ENCODE data around the gene HPSE2. TPM values are rescaled to one million over a fixed set of nuclear protein-coding genes. Genes with fewer than 3 reads are reported as not detected.

The HPSE2 gene
- total RNA-seq, 1 donor = not detected

GRCh38 chr10:98980353-98980752, 255.3 kb downstream of the HPSE2 start:
- no peak for DNase-seq (ENCODE audit: low read depth)
- no peak for TF ChIP-seq CTCF (IDR thresholded peaks at IDR 0.05; ENCODE audit: insufficient read depth, low read length)
- no peak overlapping the region for H3K4me3 ChIP-seq (ENCODE audit: low read depth, low read length)

GRCh38 chr10:98971464-98971863, 264.2 kb downstream of the HPSE2 start:
- no peak for TF ChIP-seq CTCF (IDR thresholded peaks at IDR 0.05; ENCODE audit: insufficient read depth, low read length)
- H3K4me3 ChIP-seq (ENCODE audit: low read depth, low read length) = no peak overlapping the region
- DNase-seq (ENCODE audit: low read depth) = no peak

GRCh38 chr10:98967601-98968000, 268.1 kb downstream of the HPSE2 start:
- TF ChIP-seq CTCF (IDR thresholded peaks at IDR 0.05; ENCODE audit: insufficient read depth, low read length) = no peak
- no peak for DNase-seq (ENCODE audit: low read depth)
- H3K4me3 ChIP-seq (ENCODE audit: low read depth, low read length) = no peak overlapping the region

- TF ChIP-seq CTCF (IDR thresholded peaks at IDR 0.05; ENCODE audit: insufficient read depth, low read length) = no peak
- no peak for DNase-seq (ENCODE audit: low read depth)
- H3K4me3 ChIP-seq (ENCODE audit: low read depth, low read length) = no peak overlapping the region
Measured at GRCh38 chr10:98963608-98964007, 272.0 kb downstream of the HPSE2 start.

GRCh38 chr10:98959379-98959778, 276.3 kb downstream of the HPSE2 start:
- H3K4me3 ChIP-seq (ENCODE audit: low read depth, low read length) = no peak overlapping the region
- no peak for TF ChIP-seq CTCF (IDR thresholded peaks at IDR 0.05; ENCODE audit: insufficient read depth, low read length)
- no peak for DNase-seq (ENCODE audit: low read depth)

- no peak overlapping the region for H3K4me3 ChIP-seq (ENCODE audit: low read depth, low read length)
- DNase-seq (ENCODE audit: low read depth) = no peak
- no peak for TF ChIP-seq CTCF (IDR thresholded peaks at IDR 0.05; ENCODE audit: insufficient read depth, low read length)
Measured at GRCh38 chr10:98957801-98958200, 277.9 kb downstream of the HPSE2 start.

- no peak for DNase-seq (ENCODE audit: low read depth)
- H3K4me3 ChIP-seq (ENCODE audit: low read depth, low read length) = no peak overlapping the region
- no peak for TF ChIP-seq CTCF (IDR thresholded peaks at IDR 0.05; ENCODE audit: insufficient read depth, low read length)
Measured at GRCh38 chr10:98956576-98957260, 278.9 kb downstream of the HPSE2 start.
